Measurements from ENCODE around the gene TK1.
"Not testable (repeated sequence)": the region's sequence is repeated elsewhere in the genome, so short reads cannot be mapped to it uniquely, and the experiment has no call there.

TK1 gene

DNA sequence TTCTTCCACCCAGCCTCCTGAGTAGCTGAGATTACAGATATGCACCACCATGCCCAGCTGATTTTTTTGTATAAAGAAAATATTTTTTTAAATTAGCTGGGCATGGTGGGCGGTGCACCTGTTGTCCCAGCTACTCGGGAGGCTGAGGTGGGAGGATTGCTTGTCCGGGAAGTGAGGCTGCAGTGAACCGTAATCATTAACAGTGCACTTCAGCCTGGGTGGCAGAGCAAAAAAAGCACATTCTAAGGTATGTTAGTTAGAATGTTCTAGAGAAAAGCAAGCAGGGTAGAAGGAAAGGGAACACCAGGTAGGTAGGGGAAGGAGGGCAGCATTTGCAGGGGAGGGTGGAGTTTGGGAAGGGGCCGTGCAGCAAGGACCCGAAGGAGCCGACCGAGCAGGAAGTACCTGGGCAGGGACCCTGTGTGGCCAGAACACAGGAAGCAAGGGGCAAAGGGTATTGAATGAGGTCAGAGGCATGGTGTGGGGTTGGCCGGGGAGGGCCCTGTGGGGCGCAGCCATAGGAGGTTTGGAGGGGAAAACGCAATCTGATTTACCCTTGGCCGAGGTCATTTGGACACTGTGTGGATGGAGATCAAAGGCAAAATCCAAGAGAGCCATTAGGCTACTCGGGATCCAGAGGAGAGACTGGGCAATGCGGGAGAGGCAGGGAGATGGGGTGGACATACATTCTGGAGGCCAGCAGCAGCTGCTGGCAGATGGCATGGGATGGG lies 38.4 kb downstream of the TK1 start:
- DNase-seq (ENCODE audit: low read depth) = no peak

DNA sequence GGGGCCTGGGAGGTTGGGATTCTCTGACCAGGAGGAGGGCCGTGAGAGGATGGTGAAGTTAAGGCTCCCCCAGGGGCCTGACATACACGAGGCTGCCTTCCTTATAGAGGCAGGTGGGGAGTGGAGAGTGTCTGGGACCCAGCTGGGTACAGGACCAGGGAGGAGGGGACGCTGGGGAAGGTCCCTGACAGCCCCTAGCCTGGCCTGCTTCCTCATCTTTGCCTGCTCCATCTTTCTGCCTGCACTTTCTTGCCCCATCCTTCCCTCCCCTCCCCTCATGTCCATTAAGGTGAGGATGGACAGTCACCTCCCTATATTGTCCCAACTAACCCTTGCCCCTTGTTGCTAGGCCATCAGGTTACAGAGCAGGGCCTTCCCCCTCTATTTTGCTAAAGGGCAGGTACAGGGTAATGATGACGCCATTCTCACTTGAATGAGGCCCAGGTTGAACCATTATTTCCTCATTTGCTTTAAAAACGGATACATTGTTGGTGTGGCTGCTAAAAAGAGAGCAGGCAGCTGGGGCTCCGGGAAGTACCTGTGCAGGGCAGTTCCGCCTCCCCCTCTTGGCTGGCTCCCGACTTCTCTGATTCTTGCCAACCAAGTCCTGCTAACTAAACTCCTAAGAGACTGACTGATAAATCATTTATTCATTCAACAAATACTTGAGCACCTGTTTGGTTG lies 39.4 kb downstream of the TK1 start:
- no peak for DNase-seq (ENCODE audit: low read depth)

DNA sequence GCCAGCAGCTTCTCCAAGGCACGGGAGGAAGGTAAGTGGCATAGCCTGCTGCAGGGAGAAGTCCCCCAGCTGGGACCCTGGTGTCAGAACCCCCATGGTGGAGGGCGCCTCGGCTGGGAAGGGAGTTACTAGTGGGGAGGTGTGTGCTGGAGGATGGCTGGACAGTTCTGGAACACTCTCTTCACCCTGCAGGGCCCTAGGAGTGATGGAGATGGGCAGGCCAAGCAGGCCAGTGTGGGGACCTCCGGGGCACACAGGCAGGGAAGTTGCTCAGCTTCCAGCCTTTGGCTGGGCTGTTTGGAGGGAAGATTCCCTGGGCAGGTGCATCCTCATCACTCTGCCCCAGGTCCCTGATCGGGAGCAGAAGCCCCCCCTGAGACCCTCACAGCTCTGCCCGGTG lies 40.0 kb downstream of the TK1 start:
- no peak for DNase-seq (ENCODE audit: low read depth)

DNA sequence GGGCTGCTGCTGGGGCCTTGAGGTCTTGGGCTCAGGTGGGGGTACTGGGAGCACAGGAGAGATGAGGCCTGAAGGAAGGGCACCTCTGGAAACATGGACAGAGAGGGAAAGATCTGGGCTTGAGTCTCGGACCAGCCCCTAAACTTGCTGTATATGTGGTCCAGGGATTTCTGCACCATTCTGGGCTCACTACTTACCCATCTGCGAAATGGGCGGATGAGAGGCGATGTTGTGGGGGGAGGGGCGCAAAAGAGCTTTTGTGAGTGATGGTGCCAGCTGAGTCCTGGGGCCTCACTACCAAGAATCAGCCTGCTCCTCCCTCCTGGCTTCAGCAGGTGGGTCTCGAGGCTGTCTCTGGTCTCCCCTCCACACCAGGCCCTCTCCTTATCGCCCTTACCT lies 40.4 kb downstream of the TK1 start:
- DNase-seq (ENCODE audit: low read depth) = no peak

DNA sequence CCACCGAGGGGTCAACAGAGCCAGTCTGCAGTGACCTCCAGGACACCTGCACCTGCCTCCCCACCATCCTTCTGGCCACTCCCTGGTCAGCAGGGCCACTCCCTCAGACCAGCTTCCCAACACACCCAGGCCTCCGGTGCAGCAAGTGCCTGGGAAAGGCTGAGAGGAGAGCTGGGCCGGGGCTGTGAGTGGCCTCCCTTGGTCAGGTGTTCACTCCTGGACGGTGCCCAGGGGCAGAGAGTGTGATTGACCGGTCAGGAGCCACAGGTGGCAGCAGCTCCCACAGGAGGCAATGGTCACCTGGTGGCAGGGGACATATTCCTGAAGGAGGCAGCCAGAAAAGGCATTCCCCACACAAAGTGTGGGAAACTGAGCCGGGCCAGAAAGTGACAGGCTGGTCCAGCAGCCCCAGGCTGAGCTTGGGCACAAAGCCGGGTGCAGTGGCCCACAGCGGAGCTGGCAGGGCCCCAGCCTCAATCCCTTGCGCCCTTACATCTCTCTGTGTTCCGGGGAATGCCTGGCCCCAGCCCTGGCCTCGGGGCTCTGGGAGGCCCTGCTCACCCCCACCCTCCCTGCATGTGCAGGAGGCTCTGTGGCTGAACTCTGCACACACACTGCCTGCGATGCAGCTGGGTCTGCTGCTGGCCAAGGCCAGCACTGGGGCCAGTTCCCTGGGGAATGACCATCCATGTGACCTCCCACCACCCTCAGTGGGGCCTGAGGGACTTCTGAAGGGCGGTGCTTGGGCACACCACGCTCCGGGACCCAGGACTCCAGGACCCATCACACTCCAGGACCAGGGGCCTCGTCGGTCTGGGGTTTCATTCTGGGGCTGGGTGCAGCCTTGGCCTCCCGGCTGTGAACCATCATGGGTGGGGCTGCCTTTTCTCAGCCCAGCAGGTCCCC lies 41.9 kb downstream of the TK1 start:
- DNase-seq (ENCODE audit: low read depth) = no peak

DNA sequence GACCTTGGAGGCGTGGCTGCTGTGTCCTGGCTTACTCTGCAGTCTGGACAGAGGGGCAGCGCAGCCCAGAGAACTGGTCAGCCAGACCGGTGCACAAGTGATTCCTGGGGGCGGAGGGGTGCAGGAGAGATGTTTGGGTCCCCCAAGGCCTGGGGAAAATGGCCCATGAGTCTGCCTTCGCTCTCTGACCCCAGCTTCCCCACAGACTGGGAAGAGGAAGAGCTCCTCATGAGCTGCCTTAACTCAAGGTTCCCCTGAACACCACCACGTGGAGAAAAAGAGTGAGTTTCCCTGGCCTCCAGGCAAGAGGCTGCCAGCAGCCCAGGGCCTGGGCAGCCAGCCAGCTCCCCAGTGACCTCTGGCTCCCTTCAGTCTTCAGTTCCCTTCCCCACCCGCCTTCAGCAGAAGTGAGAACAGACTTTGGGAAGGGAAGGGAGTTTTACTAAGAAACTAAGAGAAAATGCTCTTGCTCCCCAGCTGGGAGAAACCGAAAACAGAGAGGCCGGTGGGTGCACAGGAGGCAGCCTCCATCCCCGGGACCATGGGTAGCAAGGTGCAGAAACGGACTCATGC lies 42.6 kb downstream of the TK1 start:
- peak; percentile 14 for DNase-seq (ENCODE audit: low read depth)

DNA sequence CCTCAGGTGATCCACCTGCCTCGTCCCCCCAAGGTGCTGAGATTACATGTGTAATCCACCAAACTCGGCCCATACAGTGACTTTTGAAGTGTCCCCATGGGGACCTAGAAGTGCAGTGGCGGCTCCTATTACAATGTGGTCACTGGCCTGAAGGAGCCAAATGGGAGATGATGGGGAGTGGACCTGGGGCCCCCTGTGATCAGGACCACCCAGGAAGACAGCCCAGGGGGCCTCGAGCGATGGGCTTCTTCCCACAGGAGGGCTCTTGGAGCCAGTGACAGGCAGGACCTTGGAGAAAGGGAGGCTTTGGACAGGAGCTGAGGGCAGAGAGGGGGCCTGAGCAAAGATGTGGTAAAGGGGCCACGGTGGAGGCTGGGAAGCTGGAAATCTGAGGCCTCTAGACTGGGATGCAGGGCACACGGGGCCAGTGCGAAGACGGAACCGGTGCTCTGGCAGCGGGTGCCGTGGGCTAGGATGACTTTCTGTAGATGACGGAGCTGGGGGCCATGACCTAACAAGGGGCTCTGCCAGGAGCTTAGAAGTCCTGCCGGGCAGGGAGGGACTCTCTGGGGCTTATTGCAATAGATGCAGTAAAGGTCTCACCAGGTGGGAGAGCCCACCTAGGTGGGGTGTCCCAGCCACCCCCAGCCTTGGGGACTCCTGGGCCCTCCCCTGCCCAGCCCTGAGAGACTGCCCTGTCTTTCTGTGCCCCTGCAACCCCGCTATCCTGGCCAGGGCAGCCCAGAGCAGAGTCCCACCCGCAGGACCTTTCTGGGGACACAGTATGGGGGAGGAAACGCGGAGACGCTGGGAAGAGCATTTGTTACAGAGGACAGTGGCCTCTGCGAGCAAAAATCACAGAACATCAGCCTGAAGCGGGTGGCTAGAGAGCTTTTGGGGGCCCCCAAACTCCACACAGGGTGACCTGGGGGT lies 43.4 kb downstream of the TK1 start:
- no peak for DNase-seq (ENCODE audit: low read depth)

DNA sequence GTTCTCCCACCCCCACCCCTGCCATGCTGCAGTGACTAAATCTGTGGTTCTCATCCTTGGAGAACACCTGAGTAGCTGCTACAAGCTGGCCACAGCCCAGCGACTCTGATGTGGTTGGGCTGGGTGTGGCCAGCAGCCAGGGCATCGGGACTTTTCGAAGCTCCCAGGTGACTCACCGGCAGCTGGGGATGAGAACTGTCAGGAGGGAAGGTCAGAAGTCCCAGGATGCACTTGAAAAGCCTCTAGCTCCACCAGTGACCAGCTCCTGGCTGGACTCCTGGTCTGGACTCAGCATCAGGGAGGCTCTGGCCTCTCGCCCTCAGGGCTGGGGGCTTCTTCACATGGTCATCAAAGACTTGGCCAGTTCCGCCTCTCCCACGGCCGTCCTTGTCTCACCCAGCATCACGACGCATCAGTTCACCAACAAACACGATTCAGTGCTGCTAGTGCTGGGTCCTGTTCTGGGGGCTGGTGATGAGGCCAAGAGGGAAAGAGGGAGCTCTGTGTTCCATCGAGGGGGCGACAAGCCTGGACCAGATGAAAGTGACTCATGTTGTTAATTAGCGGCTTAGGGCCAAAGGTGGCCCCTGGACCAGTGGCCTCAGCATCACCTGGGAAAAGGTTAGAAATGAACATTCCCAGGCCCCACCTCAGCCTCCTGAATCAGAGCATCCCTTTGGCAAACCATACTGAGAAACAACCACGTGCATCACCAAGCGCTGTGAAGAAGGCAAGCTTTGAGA lies 44.6 kb downstream of the TK1 start:
- no peak for DNase-seq (ENCODE audit: low read depth)

DNA sequence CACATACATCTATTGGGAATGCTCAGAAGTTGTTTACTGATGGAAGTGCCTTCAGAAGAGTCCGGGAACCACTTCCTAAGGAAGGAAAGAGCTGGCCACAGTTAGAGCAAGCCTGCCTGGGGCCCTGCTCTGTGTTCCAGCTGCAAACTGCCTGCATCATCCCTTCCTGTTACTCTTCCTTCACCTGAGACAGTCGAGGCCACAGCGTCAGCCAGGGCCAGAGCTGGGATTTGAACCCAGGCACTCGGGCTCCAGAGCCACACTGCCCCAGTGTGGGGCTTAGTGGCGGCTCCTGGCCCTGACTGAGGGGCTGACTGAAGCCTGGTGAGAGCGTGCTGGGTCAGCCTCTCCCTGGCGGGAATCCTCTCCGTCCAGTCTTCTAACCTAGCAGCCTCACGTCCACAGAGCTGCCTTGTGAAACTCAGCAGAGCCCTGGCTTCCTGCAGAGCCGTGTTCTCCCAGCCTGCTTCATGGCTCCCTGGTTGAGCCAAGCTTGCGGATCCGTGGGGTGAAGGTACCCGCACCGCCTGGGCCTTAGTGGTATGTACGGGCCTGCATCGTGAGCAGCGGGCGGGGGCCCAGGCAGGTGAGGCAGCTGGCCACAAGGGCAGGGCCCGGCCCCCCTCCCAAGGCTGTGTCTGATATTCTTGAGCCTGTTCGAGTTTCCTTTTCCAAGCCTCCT lies 45.3 kb downstream of the TK1 start:
- DNase-seq (ENCODE audit: low read depth) = no peak

DNA sequence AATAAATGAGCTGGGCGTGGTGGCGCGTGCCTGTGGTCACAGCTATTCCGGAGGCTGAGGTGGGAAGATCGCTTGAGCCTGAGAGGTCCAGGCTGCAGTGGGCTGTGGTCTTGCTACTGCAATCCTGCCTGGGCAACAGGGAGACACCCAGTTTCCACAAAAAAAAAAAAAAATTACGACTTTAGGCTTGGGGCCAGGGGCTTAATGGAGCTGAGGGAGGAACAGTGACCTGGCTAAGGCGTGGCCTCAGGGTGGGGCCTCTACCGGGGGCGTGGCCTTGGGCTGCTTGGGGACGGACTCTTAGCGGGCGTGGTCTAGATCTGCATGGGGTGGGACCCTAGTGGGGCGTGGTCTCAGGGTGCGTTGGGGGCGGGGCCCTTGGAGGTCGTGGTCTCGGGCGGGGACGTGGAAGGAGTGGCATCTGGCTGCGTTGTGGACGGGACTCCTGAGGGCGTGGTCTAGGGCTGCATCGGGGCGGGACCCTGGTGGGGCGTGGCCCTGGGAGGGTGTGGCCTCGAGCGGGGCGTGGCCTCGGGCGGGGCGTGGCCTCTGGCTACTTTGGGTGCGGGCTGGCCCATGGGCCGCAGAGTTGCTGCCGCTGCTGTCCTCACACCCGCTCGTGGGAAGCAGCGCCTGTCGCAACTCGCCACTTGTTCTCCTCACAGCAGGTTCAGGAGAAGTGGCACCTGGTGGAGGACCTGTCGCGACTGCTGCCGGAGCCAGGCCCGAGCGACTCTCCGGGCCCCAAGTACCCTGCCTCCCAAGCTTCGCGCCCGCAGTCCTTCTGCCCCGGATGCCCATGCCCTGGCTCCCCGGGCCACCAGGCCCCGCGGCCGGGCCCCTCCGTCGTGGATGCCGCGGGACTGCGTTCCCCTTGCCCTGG lies 46.4 kb downstream of the TK1 start:
- DNase-seq (ENCODE audit: low read depth) = peak; percentile 6

DNA sequence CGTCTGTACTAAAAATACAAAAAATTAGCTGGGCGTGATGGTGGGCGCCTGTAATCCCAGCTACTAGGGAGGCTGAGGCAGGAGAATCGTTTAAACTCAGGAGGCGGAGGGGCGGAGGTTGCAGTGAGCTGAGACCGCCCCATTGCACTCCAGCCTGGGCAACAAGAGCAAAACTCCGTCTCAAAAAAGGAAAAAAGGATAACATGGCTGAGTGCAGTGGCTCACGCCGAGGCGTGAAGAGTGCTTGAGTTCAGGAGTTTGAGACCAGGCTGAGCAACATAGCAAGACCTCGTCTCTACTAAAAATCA lies 47.0 kb downstream of the TK1 start:
- DNase-seq (ENCODE audit: low read depth) = not testable (repeated sequence)

DNA sequence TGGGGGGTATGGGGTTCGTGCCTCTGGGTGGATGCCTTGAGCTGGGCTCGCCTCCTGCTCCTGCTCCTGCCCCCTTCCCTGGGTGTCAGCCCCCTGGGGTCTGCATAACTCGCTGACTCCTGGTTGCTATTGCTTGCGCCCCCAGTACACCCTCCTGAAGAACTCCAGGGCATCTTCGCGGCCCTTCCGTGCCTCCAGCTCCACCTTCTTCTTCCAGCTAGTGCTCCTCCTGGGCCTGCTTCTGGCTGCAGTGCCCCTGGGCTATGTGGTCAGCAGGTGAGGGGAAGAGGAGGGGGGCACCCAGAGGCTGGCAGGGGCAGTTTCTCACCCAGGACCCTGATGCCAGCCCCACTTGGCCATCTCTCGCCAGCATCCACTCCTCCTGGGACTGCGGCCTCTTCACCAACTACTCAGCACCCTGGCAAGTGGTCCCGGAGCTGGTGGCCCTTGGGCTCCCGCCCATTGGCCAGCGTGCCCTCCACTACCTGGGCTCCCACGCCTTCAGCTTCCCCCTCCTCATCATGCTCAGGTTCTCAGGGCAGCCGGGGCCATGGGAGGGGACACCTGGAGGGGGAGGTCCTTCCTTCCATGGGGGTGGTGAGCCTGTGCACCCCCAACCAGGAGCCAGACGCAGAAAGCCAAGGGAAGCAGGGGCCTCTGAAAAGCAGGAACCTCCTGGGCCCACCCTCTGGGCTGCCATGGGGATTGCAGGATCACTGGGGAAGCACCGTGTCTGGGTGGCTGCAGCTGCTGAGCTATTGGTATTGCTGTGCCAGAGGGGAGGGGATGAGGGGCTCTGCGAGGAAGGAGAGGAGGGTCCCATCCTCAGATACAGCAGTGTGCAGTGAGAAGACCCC lies 48.4 kb downstream of the TK1 start:
- DNase-seq (ENCODE audit: low read depth) = no peak

DNA sequence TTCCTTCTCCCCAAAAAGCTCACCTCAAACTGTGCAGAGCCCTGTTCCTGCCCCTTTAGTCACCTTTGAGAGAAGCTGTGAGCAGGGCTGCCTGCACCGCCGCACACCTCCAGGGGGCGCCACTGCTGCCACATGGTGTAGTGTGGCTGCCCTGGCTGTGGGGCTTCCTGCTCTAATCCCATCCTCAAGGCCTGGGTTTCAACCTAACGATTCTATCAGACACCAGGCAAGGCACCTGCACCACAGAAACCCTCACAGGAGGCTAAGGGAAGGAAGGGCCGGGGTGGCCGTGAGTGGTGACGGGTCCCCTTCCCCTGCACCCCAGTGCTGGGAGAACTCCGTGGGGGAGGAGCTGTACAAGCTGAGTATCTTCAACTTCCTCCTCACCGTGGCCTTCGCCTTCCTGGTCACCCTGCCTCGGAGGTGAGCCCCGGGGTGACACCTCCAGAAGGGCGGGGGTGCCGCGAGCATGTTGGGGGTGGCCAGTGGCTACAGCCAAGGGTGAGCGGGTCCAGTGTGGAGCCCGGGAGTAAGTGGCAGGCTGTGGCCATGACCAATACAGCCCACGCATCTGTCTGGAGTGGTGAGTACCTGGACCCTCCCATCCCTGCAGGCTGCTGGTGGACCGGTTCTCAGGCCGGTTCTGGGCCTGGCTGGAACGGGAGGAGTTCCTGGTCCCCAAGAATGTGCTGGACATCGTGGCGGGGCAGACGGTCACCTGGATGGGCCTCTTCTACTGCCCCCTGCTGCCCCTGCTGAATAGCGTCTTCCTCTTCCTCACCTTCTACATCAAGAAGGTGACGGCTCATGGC lies 49.3 kb downstream of the TK1 start:
- DNase-seq (ENCODE audit: low read depth) = no peak

DNA sequence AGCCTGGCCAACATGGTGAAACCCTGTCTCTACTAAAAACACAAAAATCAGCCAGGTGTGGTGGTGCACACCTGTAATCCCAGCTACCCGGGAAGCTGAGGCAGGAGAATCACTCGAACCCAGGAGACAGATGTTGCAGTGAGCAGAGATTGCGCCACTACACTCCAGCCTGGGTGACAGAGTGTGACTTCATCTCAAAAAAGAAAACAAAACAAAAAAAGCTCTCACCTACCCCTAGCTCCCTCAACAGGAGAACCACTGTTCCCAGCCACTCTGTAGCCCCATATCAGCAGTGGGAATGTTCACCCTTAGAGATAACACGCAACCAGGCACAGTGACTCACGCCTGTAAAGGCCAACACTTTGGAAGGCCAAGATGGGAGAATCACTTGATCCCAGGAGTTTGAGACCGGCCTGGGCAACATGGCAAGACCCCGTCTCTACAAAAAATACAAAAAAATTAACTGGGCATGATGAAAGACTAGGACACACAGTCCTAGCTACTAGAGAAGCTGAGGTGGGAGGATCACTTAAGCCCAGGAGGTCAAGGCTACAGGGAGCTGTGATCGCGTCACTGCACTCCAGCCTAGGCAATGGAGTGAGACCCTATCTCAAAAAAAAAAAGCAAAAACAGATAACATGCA lies 50.9 kb downstream of the TK1 start:
- no peak for DNase-seq (ENCODE audit: low read depth)

DNA sequence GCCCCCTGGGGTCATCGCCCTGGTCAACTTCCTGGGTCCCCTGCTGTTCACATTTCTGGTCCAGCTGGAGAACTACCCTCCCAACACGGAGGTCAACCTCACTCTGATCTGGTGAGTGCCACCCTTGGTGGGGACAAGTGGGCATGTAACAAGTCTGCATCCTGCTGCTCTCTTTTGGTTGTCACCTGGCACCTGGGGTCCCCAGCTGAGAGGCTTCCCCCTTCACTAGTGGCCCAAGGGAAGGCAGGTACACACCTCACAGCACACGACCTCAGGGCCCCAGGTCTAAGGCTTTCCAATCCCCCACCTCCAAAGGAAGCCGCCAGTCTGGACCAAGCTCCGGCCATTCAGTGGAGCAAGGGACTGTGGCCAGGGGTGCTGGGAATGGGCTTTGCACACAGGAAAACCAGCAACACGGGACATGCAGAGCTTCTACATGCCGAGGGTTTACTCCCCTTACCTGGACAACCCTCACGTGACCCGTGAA lies 51.9 kb downstream of the TK1 start:
- no peak for DNase-seq (ENCODE audit: low read depth)

DNA sequence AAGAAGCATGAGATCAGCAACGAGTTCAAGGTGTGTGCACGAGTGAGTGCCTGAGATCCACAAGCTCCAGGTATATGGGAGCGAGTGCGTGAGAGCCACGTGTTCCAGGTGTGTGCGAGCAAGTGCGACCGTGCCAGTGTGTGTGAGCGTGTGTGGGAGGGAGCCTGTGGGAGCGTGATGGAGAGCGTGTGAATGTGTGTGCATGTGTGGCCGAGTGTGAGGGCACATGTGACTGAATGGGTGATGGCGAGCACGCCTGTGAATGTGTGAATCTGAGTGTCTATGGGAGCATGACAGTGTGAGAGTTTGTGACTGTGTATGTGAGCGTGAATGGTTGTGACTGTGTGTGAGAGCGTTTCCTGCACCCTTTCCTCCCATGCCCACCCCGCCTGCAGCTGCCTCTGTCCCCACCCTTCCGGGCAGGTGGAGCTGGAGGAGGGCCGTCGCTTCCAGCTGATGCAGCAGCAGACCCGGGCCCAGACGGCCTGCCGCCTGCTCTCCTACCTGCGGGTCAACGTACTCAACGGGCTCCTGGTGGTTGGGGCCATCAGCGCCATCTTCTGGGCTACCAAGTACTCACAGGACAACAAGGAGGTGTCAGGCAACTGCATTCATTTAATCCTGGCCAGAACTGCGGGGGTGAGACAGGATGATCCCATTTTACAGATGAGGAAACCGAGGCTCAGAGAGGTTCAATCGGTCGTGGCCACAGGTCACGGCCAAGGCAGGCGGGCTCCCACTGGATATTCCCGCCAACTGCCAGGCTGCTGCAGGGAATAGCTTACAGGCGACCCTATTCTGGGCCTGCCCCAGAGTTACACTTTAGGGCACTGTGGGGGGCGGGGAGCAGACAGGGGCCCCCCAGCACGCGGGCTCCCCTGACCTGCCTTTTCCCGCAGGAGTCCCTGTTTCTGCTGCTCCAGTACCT lies 52.6 kb downstream of the TK1 start:
- DNase-seq (ENCODE audit: low read depth) = no peak
